ENCODE results near the gene GTPBP4. TPM values are rescaled to one million over a fixed set of nuclear protein-coding genes. Genes with fewer than 3 reads are reported as not detected.

GTPBP4 gene
- total RNA-seq, result 68.0 and 73.8 TPM in 2 replicates

- no peaks in the 10 kb centered on the region for H3K9me3 Mint-ChIP-seq
- H3K27ac Mint-ChIP-seq, result peak within 1 kb of the TSS; percentile 92
- peak within 1 kb of the TSS; percentile 92 for H3K4me3 Mint-ChIP-seq
- H3K4me1 Mint-ChIP-seq, result peaks cover 49% of the 10 kb centered on the region
- H3K36me3 Mint-ChIP-seq (ENCODE audit: low read depth), result peaks cover 29% of the 10 kb centered on the region
- ChIA-PET CTCF (interaction anchor here (0.7 kb wide), 1 partner anchor 170 kb away, joined by 3 read pairs; no protein-coding TSS in a partner anchor), POLR2A (interaction anchor here (1.0 to 2.7 kb wide), 10 partner anchors 12 to 69 kb away, joined by 3 to 20 read pairs (median 4); partner anchors contain the start of genes IDI1, LARP4B and WDR37)
- ATAC-seq (ENCODE audit: low read depth) (peak; percentile 97), DNase-seq (peak; percentile 88)
- TF ChIP-seq CTCF (IDR thresholded peaks at IDR 0.05), result no peak
- intact Hi-C loops (cut with micrococcal nuclease), result loop anchor here (1.0 to 5.0 kb wide), 6 partner anchors 57 to 851 kb away; partner anchors contain the start of genes IDI1, LARP4B, WDR37 and ZMYND11
- no peaks in the 10 kb centered on the region for H3K27me3 Mint-ChIP-seq
These were observed at the start of gene GTPBP4 for GRCh38 chr10:987870-988666. Gene GTPBP4, plus strand, starts transcription at chr10:988434. Its CDS starts 46 bp downstream, at chr10:988480.

- intact Hi-C loops (cut with micrococcal nuclease), result no loop called here
- H3K4me1 Mint-ChIP-seq, result peaks cover 21% of the 10 kb centered on the region
- no peaks in the 10 kb centered on the region for H3K36me3 Mint-ChIP-seq (ENCODE audit: low read depth)
- DNase-seq (no peak), ATAC-seq (ENCODE audit: low read depth) (no peak)
- H3K27ac Mint-ChIP-seq, result no peak overlapping the region
- no peaks in the 10 kb centered on the region for H3K9me3 Mint-ChIP-seq
- peaks cover 18% of the 10 kb centered on the region for H3K27me3 Mint-ChIP-seq
- TF ChIP-seq CTCF (IDR thresholded peaks at IDR 0.05), result no peak
- H3K4me3 Mint-ChIP-seq, result no peak overlapping the region
- ChIA-PET POLR2A (interaction anchor here (0.7 kb wide), 1 partner anchor 370 kb away, joined by 6 read pairs; no protein-coding TSS in a partner anchor), CTCF (no interaction called here)
These were observed 49.1 kb upstream of the GTPBP4 start for GRCh38 chr10:938941-939678.

- Mint-ChIP-seq H3K9me3 (no peaks in the 10 kb centered on the region), H3K4me1 (peaks cover 17% of the 10 kb centered on the region), H3K4me3 (no peak overlapping the region), H3K27ac (peak overlapping the region; percentile 21), H3K27me3 (peaks cover 6% of the 10 kb centered on the region), H3K36me3 (ENCODE audit: low read depth) (no peaks in the 10 kb centered on the region)
- POLR2A ChIA-PET, result interaction anchor here (0.9 to 2.3 kb wide), 4 partner anchors 12 to 105 kb away, joined by 3 to 20 read pairs (median 4); partner anchors contain the start of genes GTPBP4, IDI1 and LARP4B
- DNase-seq, result no peak
- peak; percentile 76 for ATAC-seq (ENCODE audit: low read depth)
- TF ChIP-seq CTCF (IDR thresholded peaks at IDR 0.05), result no peak
- CTCF ChIA-PET, result no interaction called here
- intact Hi-C loops (cut with micrococcal nuclease), result no loop called here
These were observed 44.8 kb upstream of the GTPBP4 start for GRCh38 chr10:943334-944033.

- H3K36me3 Mint-ChIP-seq (ENCODE audit: low read depth), result no peaks in the 10 kb centered on the region
- peaks cover 4% of the 10 kb centered on the region for H3K27me3 Mint-ChIP-seq
- ATAC-seq (ENCODE audit: low read depth) (peak; percentile 70), DNase-seq (no peak)
- H3K27ac Mint-ChIP-seq, result peak overlapping the region; percentile 61
- POLR2A ChIA-PET, result interaction anchor here (0.8 to 2.3 kb wide), 5 partner anchors 8 to 104 kb away, joined by 3 to 20 read pairs (median 5); partner anchors contain the start of genes GTPBP4, IDI1 and LARP4B
- intact Hi-C loops (cut with micrococcal nuclease), result no loop called here
- peak overlapping the region; percentile 57 for H3K4me3 Mint-ChIP-seq
- no peaks in the 10 kb centered on the region for H3K9me3 Mint-ChIP-seq
- no peak for TF ChIP-seq CTCF (IDR thresholded peaks at IDR 0.05)
- CTCF ChIA-PET, result no interaction called here
- peaks cover 18% of the 10 kb centered on the region for H3K4me1 Mint-ChIP-seq
These were observed 44.0 kb upstream of the GTPBP4 start for GRCh38 chr10:944034-944831.
